Endothelial cell (in vitro differentiated cells): ENCODE measurements around the gene LRP5. TPM values are rescaled to one million over a fixed set of nuclear protein-coding genes. Genes with fewer than 3 reads are reported as not detected.

ENCODE experiments used
- DNase-seq: peaks from one replicate; pipeline ENCODE4 v3.0.0; 2021; ENCODE audit warnings: low spot score
- H3K27ac Mint-ChIP-seq: one replicate; pipeline ENCODE4 v1.8.0; 2021; ENCODE audit warnings: mixed read lengths, inconsistent platforms; ENCODE audit not compliant: unreplicated experiment
- H3K27me3 Mint-ChIP-seq: one replicate; pipeline ENCODE4 v1.8.0; 2021; ENCODE audit warnings: mild to moderate bottlenecking, moderate library complexity, mixed read lengths, inconsistent platforms; ENCODE audit not compliant: unreplicated experiment
- H3K36me3 Mint-ChIP-seq: one replicate; pipeline ENCODE4 v1.8.0; 2021; ENCODE audit warnings: mild to moderate bottlenecking, low read depth, mixed read lengths, inconsistent platforms; ENCODE audit not compliant: unreplicated experiment
- H3K4me1 Mint-ChIP-seq: one replicate; pipeline ENCODE4 v1.8.0; 2021; ENCODE audit warnings: mild to moderate bottlenecking, mixed read lengths, inconsistent platforms; ENCODE audit not compliant: unreplicated experiment
- H3K4me3 Mint-ChIP-seq: one replicate; pipeline ENCODE4 v1.8.0; 2021; ENCODE audit warnings: mild to moderate bottlenecking, mixed read lengths, inconsistent platforms; ENCODE audit not compliant: unreplicated experiment
- H3K9me3 Mint-ChIP-seq: one replicate; pipeline ENCODE4 v1.8.0; 2021; ENCODE audit warnings: mixed read lengths, inconsistent platforms; ENCODE audit not compliant: unreplicated experiment
- total RNA-seq: library from RNA; stranded (reverse); fragmentation: NEBNext Ultra II Directional; extraction: Animal tissue kit (Norgen Biotek cat#: 25700); gene quantifications from one replicate; pipeline ENCODE4 v1.2.1, GENCODE V29; 2021; ENCODE audit not compliant: unreplicated experiment
- TF ChIP-seq, protein P1 (sequence below): fragments of 200-600 bp; sonication (generic); IDR thresholded peaks from one replicate; pipeline ENCODE4 v1.5.0; 2021; ENCODE audit warnings: antibody characterized with exemption; ENCODE audit not compliant: unreplicated experiment

LRP5 gene
- total RNA-seq, 1 donor from 2014 or later = 72.3 TPM

DNA sequence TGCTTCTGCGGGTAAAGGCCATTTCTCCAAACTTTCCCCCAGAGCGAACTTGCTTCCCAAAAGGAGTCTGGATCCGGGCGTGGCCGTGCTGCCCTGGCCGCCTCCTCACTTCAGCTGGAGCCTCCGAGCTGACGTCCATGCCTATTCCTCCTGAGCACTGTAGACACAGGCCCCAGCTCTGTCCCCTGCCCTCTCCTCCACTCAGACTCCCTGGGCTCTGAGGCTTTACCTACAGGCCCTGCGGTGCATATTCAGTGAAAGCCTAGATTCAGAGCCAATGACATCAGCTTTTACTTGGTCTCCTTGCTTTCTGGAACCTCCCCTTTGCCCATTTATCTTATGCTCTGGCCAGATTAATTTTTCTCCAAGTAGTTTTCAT, 9.7 kb downstream of the LRP5 start:
- Mint-ChIP-seq H3K4me1 (peaks cover 12% of the 10 kb centered on the region), H3K27me3 (peaks cover 3% of the 10 kb centered on the region), H3K36me3 (peaks cover 6% of the 10 kb centered on the region), H3K27ac (no peak overlapping the region), H3K4me3 (no peak overlapping the region), H3K9me3 (no peaks in the 10 kb centered on the region)
- no peak for DNase-seq
- TF ChIP-seq, protein P1, sequence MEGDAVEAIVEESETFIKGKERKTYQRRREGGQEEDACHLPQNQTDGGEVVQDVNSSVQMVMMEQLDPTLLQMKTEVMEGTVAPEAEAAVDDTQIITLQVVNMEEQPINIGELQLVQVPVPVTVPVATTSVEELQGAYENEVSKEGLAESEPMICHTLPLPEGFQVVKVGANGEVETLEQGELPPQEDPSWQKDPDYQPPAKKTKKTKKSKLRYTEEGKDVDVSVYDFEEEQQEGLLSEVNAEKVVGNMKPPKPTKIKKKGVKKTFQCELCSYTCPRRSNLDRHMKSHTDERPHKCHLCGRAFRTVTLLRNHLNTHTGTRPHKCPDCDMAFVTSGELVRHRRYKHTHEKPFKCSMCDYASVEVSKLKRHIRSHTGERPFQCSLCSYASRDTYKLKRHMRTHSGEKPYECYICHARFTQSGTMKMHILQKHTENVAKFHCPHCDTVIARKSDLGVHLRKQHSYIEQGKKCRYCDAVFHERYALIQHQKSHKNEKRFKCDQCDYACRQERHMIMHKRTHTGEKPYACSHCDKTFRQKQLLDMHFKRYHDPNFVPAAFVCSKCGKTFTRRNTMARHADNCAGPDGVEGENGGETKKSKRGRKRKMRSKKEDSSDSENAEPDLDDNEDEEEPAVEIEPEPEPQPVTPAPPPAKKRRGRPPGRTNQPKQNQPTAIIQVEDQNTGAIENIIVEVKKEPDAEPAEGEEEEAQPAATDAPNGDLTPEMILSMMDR = no peak

DNA sequence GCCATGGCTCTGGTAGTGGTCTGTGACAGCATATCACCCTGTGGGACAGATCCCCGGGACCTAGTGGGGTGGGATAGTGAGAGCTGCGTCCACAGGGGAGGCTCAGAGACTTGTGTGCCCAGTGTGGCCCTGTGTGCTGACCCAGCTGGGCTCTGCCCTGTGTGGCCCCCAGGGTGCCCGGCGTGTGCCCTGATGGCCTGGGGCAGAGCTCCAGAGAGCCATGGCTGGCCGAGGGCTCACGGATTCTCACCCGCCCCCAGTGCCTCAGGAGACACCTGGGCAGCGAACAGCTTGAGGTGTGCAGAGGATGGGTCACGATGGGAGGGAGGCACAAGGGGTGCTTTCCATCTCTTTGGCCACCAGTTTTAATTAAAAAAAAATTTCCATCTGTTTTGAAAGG, 11.8 kb downstream of the LRP5 start:
- H3K36me3 Mint-ChIP-seq = peaks cover 6% of the 10 kb centered on the region
- peaks cover 3% of the 10 kb centered on the region for H3K27me3 Mint-ChIP-seq
- no peak overlapping the region for H3K4me3 Mint-ChIP-seq
- no peaks in the 10 kb centered on the region for H3K9me3 Mint-ChIP-seq
- TF ChIP-seq, protein P1 = no peak
- DNase-seq = no peak
- peaks cover 33% of the 10 kb centered on the region for H3K4me1 Mint-ChIP-seq
- no peak overlapping the region for H3K27ac Mint-ChIP-seq

DNA sequence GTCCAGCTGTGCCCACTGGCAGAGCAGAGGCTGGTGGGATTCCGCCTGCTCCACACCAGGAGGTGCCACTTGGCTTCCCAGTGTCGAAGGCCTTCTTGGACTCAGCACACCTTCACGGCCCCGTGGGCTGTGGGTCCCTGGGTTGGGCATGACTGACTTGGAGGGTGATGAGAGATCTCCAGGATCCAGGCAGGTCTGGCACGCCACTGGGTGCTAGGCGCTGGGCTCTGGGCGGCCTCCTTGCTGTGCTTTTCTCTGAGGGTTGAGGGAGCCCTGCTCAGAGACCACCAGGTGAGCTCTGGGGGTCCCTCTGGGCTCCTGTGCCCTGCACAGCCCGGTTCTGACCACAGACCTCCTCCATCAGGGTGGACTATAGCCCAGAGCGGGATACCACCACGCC, 12.3 kb downstream of the LRP5 start:
- Mint-ChIP-seq H3K27me3 (peaks cover 3% of the 10 kb centered on the region), H3K9me3 (no peaks in the 10 kb centered on the region), H3K27ac (no peak overlapping the region), H3K4me3 (no peak overlapping the region), H3K36me3 (peaks cover 6% of the 10 kb centered on the region), H3K4me1 (peaks cover 38% of the 10 kb centered on the region)
- TF ChIP-seq, protein P1 = no peak
- no peak for DNase-seq

DNA sequence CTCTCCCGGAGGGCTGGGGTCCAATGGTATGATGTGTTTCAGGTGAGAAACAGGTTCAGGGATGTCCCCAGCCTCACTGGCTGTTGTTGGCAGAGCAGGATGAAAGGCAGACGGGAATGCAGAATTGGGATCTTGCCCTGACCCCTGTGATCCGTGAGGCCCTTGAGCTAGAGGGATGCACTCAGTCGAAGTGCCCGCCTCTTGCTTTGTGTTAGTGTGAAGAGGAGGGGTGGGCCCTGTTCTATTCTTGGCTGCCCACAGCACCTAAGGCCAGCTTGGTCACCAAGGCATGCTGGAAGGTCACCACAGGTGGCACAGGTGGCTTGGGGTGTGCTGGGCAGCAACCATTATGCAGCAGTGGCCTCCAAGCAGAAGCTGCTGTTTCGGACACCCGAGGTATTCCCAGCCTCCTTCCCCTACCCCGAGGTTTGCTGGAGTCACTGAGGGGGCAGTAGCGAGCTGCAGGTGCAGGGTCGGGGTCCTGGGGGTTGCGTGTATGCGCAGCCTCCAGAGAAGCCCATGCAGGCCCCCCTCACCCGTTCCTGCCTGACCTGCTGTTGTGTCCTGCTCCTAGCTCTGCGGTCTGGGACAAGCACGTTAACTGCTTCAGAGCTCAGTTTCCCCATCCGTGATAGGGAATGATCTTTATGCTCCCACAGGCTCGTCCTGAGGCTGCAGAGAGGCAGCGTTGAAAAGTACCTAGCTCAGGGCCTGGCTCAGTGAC, 13.0 kb downstream of the LRP5 start:
- Mint-ChIP-seq H3K4me3 (no peak overlapping the region), H3K36me3 (peaks cover 7% of the 10 kb centered on the region), H3K9me3 (no peaks in the 10 kb centered on the region), H3K27me3 (peaks cover 3% of the 10 kb centered on the region), H3K4me1 (peaks cover 44% of the 10 kb centered on the region), H3K27ac (no peak overlapping the region)
- TF ChIP-seq, protein P1 = no peak
- DNase-seq = no peak

DNA sequence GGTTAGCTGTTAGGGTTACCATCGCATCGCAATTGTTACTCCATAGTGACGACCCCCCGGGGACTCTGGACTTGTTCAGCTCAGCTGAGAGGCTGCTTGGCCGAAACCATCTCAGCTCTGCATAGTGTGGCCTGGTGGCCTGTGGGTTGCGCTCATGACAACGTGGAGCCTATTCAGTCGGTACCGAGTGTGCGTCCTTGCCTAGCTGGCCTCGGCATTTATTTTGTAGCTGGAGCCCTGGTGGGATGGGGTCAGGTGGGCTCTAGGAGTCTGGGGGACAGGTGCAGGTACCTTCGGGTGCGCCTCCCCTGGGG, 13.5 kb downstream of the LRP5 start:
- TF ChIP-seq, protein P1 = no peak
- Mint-ChIP-seq H3K27ac (no peak overlapping the region), H3K4me1 (peaks cover 50% of the 10 kb centered on the region), H3K9me3 (no peaks in the 10 kb centered on the region), H3K36me3 (peaks cover 10% of the 10 kb centered on the region), H3K27me3 (peaks cover 6% of the 10 kb centered on the region), H3K4me3 (no peak overlapping the region)
- DNase-seq = no peak
